ENCODE measurements around the gene CNDP1.

Gene CNDP1

GRCh38 chr18:74507097-74507881 lies 27.0 kb upstream of the CNDP1 start:
- DNase-seq: no peak

DNA sequence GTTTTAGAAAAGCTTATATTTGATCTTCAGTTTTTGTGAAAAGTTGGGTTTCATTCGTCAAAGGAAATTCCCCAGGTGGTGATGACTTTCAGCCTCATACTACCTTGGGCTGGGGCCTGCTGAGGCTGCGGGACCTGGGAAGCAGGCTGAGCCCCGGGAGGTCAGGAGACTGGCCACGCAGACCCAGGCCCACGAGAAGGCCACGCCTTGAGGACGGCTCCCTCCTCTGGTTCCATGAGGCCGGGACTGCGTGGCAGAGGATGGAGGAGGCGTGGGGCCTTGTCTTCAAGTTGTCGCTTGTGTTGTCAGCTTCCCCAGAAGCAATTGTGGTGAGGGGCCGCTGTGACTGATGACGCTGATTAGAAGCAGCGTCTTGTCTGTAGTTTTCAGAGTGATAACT lies 26.4 kb upstream of the CNDP1 start:
- no peak for DNase-seq

DNA sequence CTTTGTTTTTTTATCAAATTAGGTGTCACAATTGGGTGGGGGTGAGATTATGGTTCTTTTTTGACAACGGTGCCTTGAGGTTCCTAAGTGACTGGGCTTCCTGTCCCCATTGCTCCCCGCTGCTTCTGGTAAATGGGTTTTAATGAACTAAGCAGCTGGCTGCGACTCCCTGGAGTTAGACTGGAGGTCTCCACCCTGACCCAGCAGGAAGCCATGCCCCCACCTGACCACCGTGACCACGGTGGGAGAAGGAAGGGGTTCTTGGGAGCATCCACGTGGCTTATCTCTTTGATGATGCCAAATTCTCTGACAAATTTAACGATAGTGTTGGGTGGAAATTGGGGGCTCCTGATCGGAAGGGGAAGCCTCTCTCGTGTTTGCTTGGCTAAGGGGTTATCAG lies 25.9 kb upstream of the CNDP1 start:
- DNase-seq: no peak

DNA sequence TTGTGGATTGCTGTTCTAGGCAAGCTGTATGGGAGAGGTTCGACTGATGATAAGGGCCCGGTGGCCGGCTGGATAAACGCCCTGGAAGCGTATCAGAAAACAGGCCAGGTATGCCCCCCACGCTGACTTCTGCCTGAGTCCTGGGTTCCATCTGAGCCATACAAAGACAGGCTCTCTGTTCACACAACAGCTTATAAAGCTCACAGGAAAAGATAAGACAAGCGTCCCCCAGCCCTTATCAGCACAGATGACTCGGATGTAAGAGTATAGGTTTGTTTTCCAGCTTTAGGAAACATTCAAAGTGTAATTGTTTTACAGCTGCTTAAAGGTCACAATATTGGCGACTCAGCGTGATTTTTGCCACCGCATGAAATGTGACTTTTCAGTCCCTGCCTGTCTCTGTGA lies 25.5 kb upstream of the CNDP1 start:
- no peak for DNase-seq

DNA sequence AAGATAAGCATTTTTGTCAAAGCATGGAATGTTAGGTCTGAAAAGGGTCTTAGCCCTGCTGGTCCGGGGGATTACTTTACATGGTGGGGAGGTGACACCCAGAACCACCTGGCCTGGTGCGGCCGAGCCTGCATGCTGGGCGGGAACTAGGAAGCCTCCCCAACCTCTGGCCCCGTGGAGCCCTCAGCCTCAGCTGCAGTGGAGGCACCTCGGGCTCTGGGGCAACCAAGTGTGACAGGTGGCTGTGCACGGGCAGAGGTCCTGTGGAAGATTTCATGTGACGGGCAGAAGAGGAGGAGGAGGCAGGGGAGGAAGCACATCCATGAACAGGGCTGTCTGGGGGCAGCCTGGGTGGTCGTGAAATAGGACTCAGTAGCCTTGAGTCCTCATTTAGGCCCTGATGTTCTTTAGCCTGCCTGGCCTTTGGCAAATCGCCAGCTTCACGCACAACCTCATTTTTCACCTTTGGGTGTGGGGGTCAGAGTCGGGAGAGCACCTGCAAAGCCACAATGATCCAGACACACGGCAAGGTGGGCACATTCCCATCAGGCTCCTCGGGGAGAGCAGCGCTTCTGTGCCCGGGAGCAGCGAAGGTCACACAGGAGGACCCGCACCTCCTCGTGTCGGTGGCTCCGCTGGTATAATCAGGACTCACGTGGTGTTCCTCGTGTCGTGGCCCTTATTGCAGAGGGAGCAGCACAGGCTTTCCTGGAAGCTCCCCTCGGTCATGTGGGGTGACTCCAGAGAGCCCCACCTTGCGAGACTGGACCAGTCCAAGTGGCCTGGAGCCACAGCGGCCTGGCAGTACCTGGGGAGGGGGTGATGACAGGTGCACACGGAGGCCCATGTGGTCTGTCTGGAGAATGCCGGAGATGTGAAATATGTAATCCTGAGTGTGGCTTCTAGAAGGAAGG lies 24.2 kb upstream of the CNDP1 start:
- DNase-seq: no peak

- no peak for DNase-seq
Measured at GRCh38 chr18:74510770-74511095, 23.6 kb upstream of the CNDP1 start.

- no peak for DNase-seq
Measured at GRCh38 chr18:74511823-74512222, 22.5 kb upstream of the CNDP1 start.

DNA sequence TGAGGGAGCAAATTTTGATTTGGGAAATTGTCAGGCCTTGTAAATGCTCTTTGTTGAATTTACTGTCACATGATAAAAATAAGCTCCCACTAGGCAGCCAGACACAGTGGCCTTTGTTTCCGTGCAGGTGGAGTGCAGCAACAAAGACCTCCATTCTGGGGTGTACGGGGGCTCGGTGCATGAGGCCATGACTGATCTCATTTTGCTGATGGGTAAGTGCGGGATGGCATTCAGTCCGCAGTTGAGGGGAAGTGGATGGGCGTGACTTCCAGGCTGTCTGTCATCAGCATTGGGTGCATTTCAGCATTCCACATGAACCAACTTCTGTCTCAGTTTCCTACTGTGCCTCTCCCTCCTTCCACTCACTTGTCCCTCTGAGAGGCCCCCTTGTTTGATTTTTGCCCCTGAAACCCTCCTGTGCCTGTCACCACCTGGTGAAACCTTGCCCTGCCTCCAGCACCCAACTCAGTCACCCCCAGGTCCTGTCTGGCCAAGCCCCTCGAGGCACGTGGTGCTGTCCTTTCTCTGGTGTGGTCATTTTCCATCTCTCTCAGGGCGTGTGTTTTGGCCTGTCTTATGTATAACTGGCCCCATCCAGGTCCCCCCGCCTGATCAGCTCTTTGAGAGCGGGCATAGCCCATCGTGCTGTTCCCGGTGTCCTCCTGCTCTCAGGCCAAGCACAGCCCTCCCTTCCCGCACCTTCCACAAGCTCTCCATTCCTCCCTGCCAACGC lies 21.8 kb upstream of the CNDP1 start:
- no peak for DNase-seq

GRCh38 chr18:74513149-74513882 lies 21.0 kb upstream of the CNDP1 start:
- no peak for DNase-seq

DNA sequence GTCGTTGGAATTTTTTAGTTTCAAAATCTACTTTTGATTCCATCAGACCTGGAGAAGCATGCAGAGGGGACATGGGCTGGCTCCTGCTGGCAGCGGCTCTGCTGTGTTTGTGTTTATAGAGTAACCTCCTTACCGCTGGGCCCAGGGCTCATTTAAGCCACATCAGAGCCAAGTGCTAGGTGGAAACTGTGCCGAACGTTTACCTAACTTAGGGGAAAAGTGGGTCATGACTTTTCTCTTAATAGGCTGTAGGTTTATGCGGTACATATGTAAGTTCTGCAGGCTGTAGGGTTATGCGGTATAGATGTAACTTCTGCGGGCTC lies 20.5 kb upstream of the CNDP1 start:
- no peak for DNase-seq

GRCh38 chr18:74514860-74515495 lies 19.3 kb upstream of the CNDP1 start:
- no peak for DNase-seq

GRCh38 chr18:74515620-74516231 lies 18.6 kb upstream of the CNDP1 start:
- no peak for DNase-seq

DNA sequence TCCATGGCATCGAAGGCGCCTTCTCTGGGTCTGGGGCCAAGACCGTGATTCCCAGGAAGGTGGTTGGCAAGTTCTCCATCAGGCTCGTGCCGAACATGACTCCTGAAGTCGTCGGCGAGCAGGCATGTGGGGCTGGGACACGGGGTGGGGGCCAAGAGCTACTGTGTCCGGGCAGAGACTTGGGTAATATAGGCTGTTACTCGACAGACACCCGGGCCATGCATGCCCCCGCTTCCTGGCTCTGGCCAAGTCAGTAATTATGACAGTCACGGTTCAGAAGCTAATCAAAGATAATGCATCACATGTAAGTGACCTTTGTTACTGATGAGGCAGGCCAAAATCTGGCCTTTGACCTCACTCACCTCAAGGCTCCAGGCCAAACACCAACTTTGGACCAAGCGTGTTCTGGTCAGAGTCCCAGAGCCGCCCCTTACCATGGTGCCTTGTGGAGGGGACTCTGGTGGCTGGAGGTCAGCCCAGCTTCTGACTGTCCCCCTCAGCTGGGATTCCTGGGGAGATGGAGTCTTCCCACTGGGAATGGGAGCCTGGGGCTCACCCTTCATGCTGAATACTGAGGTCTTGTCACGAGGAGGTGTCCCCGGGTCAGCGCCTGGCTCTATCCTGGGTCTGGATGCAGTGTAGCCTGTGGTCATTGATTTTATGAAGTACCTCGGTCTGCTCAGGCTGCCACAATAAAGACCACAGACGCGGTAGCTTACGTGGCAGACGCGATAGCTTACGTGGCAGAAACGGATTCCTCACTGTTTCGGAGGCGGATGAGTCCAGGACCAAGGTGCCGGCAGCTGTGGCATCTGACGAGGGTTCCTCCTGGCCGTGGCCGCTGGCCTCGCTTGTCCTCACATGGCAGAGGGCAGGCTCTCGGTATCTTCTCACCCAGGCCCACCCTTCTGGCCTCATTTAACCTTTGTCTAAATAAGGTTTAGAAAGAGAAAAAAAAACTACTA lies 17.7 kb upstream of the CNDP1 start:
- no peak for DNase-seq

DNA sequence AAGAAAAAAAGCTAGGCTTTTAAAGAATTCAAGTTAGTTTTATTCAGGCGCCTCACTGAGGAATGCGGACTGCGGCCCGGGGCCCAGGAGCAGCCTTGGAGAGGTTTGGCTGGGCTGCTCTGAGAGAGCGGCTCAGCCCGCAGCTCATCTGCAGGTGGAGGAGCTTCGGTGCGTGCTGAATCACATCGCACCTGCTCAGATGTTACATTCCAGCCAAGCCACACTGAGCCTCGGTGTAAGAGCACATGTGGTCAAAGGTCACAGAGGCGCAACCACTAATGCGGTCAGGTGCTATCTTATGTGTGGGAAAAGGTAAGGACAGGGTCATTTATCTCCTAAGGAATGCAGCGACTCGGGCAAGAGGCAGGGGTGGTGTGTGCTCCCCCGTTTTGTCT lies 17.1 kb upstream of the CNDP1 start:
- no peak for DNase-seq

DNA sequence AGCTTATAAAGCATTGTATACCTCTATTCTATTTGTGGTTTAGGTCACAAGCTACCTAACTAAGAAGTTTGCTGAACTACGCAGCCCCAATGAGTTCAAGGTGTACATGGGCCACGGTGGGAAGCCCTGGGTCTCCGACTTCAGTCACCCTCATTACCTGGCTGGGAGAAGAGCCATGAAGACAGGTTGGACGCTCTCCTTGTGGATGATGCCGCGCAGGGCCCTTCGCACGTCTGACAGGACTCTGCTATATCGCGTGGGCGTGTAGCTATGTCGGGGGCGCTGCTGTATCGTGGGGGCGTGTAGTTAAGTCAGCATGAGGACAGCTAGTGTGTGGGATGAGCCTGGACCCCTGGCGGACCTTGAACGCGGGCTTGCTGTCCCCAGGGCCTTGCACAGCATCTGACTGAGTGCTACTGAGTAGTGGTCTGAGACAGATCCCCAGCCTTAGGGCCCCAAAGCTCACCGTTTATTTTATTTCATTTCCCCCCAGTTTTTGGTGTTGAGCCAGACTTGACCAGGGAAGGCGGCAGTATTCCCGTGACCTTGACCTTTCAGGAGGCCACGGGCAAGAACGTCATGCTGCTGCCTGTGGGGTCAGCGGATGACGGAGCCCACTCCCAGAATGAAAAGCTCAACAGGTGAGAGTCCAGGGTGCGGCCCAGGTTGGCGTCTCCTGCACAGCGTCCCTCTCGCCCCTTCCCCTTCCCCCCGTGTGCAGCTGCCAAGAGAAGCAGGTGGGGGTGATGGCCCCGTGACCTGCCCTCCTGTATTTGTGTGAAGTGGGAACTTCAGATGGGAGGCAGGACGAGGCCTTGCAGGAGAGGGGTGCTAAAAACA lies 15.6 kb upstream of the CNDP1 start:
- no peak for DNase-seq

DNA sequence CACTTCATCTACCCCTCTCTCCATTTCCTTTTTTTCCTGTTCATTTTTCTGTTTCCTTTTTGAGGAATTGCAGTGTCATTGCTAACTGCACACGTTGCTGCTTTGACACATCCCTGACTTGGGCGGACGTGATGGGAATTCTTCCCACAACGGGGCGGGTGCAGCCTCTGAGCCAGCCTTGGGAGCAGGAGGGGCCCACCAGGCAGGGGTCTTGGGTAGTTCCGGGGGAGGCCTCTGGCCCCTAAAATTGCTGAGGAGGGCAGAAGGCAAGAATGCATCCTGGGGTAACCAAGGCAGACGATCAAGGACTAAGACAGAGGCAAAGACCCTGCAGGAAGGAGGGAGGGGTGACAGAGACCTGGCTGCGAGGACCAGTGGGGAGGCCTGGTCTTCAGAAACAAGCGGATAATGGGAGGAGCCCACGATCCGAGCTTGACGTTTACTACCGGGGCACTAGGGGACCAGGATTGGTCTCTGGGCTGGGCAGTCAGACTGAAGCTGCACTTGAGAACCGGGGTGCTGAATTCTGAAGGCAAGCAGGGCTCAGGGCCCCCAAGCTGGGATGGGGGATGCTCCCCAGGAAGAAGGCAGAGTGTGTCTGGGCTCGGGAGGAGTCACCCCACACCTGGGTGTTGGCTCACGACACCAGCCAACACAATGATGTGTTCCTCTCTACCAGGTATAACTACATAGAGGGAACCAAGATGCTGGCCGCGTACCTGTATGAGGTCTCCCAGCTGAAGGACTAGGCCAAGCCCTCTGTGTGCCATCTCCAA lies 14.8 kb upstream of the CNDP1 start:
- no peak for DNase-seq

DNA sequence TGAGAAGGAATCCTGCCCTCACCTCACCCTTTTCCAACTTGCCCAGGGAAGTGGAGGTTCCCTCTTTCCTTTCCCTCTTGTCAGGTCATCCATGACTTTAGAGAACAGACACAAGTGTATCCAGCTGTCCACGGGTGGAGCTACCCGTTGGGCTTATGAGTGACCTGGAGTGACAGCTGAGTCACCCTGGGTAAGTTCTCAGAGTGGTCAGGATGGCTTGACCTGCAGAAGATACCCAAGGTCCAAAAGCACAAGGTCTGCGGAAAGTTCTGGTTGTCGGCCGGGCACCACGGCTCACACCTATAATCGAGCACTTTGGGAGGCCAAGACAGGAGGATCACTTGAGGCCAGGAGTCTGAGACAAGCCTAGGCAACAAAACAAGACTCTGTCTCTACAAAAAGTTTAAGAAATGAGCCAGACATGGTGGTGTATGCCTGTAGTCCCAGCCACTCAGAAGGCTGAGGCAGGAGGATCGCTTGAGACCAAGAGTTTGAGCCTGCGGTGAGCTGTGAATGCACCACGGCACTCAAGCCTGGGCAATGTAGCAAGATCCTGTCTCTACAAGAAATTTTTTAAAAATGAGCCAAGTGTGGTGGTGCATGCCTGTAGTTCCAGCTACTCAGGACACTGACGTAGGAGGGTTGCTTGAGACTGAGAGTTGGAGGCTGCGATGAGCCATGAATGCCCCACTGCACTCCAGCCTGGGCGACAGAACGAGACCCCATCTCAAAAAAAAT lies 14.0 kb upstream of the CNDP1 start:
- no peak for DNase-seq

GRCh38 chr18:74521068-74521725 lies 13.1 kb upstream of the CNDP1 start:
- no peak for DNase-seq
